H1 (cell line): ENCODE data around the gene MEN1.

ENCODE experiments used
- CEBPB ChIP-seq: IDR thresholded peaks from 2 replicates; pipeline ENCODE4 v1.6.1; 2012; ENCODE audit warnings: low read depth, low read length
- CTCF ChIP-seq, 3 experiments: IDR thresholded peaks; 1 replicate in 2 of 3; 2 replicates in 1 of 3; pipeline versions ENCODE4 v1.5.1 to v1.6.1; 2011; ENCODE audit warnings: low read length in 3 of 3, mild to moderate bottlenecking in 3 of 3, inconsistent platforms in 2 of 3, low read depth in 1 of 3, moderate library complexity in 1 of 3; ENCODE audit not compliant: insufficient read depth in 1 of 3; ENCODE audit errors: control extremely low read depth in 1 of 3
- EP300 ChIP-seq, 2 experiments: IDR thresholded peaks; 1 replicate in 1 of 2; 2 replicates in 1 of 2; pipeline ENCODE4 v1.6.1; 2011 to 2012; ENCODE audit warnings: low read depth in 2 of 2, low read length in 2 of 2, mild to moderate bottlenecking in 2 of 2, borderline replicate concordance in 1 of 2, inconsistent platforms in 1 of 2, moderate library complexity in 1 of 2
- EZH2 ChIP-seq: fragments of 200-600 bp; sonication (generic); IDR thresholded peaks from 2 replicates; pipeline ENCODE4 v1.7.1; 2012; ENCODE audit warnings: low read depth, mild to moderate bottlenecking, moderate library complexity, low read length, inconsistent platforms; ENCODE audit not compliant: severe bottlenecking
- MAFK ChIP-seq: IDR thresholded peaks from 2 replicates; pipeline ENCODE4 v1.6.1; 2012; ENCODE audit warnings: low read depth, mild to moderate bottlenecking, improper control_type of control experiment, low read length
- TAF1 ChIP-seq: IDR thresholded peaks from 2 replicates; pipeline ENCODE4 v1.6.1; 2011; ENCODE audit warnings: mild to moderate bottlenecking, low read depth, low read length
- TBP ChIP-seq: IDR thresholded peaks from 2 replicates; pipeline ENCODE4 v1.6.1; 2011; ENCODE audit warnings: low read depth, low read length, improper control_type of control experiment
- TF ChIP-seq, protein P1 (sequence below): IDR thresholded peaks from 2 replicates; pipeline ENCODE4 v1.6.1; 2011; ENCODE audit warnings: low read length, improper control_type of control experiment

DNA sequence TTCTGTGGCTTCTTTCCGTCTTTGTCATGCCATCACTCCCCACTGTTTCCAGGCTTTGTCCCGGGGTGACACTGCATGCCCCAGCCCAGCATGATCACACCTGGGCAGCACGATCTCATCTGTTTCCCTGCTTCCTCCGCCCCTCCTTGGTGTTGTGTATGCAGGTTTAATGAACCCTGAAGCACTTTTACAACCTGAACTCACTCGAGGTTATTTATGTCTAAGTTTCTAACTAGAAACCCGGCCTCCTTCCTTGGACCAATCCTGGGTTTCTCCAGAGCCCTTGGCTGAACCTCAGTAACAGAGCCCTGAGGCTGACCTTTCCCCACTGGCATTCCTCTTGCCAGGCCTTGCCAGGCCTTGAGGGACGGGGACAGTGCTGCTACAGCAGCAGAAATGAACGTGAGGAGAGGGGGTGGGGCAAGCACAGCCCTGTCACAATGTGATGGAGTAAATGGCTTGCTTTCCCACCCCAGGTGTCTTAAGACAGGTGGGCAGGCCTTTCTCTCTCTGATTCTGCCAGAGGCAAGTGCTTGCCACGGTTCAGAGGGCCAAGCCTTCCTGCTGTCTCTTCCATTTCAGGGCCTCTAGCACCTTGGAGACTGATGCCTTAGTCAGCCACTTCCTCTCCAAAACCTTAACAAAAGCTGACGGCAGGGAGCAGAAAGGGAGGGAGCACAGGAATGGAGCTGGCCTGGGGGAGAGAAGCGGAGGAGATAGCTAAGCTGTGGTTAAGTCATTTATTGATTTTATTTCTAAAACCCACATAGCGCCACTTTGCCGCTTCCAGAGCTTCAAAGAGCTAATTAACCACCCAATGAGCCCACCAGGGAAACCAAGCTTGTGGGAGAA is 47.5 kb downstream of the MEN1 start:
- TF ChIP-seq, protein P1, sequence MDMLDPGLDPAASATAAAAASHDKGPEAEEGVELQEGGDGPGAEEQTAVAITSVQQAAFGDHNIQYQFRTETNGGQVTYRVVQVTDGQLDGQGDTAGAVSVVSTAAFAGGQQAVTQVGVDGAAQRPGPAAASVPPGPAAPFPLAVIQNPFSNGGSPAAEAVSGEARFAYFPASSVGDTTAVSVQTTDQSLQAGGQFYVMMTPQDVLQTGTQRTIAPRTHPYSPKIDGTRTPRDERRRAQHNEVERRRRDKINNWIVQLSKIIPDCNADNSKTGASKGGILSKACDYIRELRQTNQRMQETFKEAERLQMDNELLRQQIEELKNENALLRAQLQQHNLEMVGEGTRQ, result no peak
- TF ChIP-seq CEBPB (no peak), CTCF (IDR thresholded peaks at IDR 0.05; ENCODE audit: control extremely low read depth in 1 of 3, insufficient read depth in 1 of 3, low read depth in 1 of 3, low read length in 3 of 3) (no peak), TAF1 (0 out of 2 replicates have a peak, but pooled peaks have one; percentile 40), EZH2 (no peak), MAFK (peak; percentile 19; the same call in 1 of the 2 replicates), TBP (0 out of 2 replicates have a peak, but pooled peaks have one; percentile 56), EP300 (IDR thresholded peaks at IDR 0.05; ENCODE audit: borderline replicate concordance in 1 of 2, low read depth in 2 of 2, low read length in 2 of 2) (0 out of 3 replicates have a peak, but pooled peaks of 1 of the 2 experiments have one; percentile 38)
